Occipital lobe (tissue), 2 donors: Measurements from ENCODE around the gene COL19A1. TPM values are rescaled to one million over a fixed set of nuclear protein-coding genes. Genes with fewer than 3 reads are reported as not detected.

Experiments used
- DNase-seq: peaks from one replicate; lab custom pipeline; 2025; lab: John Stamatoyannopoulos, UW
- total RNA-seq: library from RNA; depleted of rRNA; stranded (reverse); fragments of >200 nt; gene quantifications from one replicate; pipeline ENCODE4 v1.2.3, GENCODE V29; 2014

The COL19A1 gene
- total RNA-seq, 1 donor from 2014 or later: 5.9 TPM

- DNase-seq: peak; percentile 26
Measured at GRCh38 chr6:70124882-70125545, 258.7 kb downstream of the COL19A1 start.

GRCh38 chr6:70125602-70126001 lies 259.2 kb downstream of the COL19A1 start:
- DNase-seq: no peak

- no peak for DNase-seq
Measured at GRCh38 chr6:70129341-70129740, 263.0 kb downstream of the COL19A1 start.

- DNase-seq: no peak
Measured at GRCh38 chr6:70130865-70131264, 264.5 kb downstream of the COL19A1 start.

- no peak for DNase-seq
Measured at GRCh38 chr6:70131528-70131927, 265.2 kb downstream of the COL19A1 start.

GRCh38 chr6:70133246-70133645 lies 266.9 kb downstream of the COL19A1 start:
- DNase-seq: no peak

GRCh38 chr6:70134542-70134941 lies 268.2 kb downstream of the COL19A1 start:
- DNase-seq: no peak

- no peak for DNase-seq
Measured at GRCh38 chr6:70135219-70136160, 269.1 kb downstream of the COL19A1 start.

GRCh38 chr6:70136996-70137395 lies 270.6 kb downstream of the COL19A1 start:
- no peak for DNase-seq

GRCh38 chr6:70140496-70140895 lies 274.1 kb downstream of the COL19A1 start:
- no peak for DNase-seq

GRCh38 chr6:70142034-70142433 lies 275.7 kb downstream of the COL19A1 start:
- DNase-seq: no peak

- DNase-seq: no peak
Measured at GRCh38 chr6:70145178-70145577, 278.8 kb downstream of the COL19A1 start.

GRCh38 chr6:70149209-70149788 lies 282.9 kb downstream of the COL19A1 start:
- DNase-seq: no peak

- DNase-seq: no peak
Measured at GRCh38 chr6:70150521-70150920, 284.2 kb downstream of the COL19A1 start.

GRCh38 chr6:70151616-70152015 lies 285.3 kb downstream of the COL19A1 start:
- no peak for DNase-seq

GRCh38 chr6:70152786-70153185 lies 286.4 kb downstream of the COL19A1 start:
- DNase-seq: no peak

GRCh38 chr6:70157086-70157485 lies 290.7 kb downstream of the COL19A1 start:
- no peak for DNase-seq

- DNase-seq: no peak
Measured at GRCh38 chr6:70160276-70160675, 293.9 kb downstream of the COL19A1 start.

GRCh38 chr6:70162972-70163371 lies 296.6 kb downstream of the COL19A1 start:
- DNase-seq: no peak

GRCh38 chr6:70163795-70164194 lies 297.4 kb downstream of the COL19A1 start:
- DNase-seq: no peak

- DNase-seq: no peak
Measured at GRCh38 chr6:70164556-70164955, 298.2 kb downstream of the COL19A1 start.
